Esophagus muscularis mucosa (tissue), 4 donors: Measurements from ENCODE around the gene CCDC12. TPM values are rescaled to one million over a fixed set of nuclear protein-coding genes. Genes with fewer than 3 reads are reported as not detected.

Source experiments
- DNase-seq: peaks from one replicate; pipeline ENCODE4 v3.0.0-alpha.2; 2017; ENCODE audit errors: extremely low spot score
- H3K27ac ChIP-seq, 4 donors: fragments of 200-600 bp; sonication (generic); replicated peaks in 1 of 4; 1 replicate in 3 of 4; 2 replicates in 1 of 4; pipeline ENCODE4 v1.5.1; 2016 to 2019; ENCODE audit warnings: mild to moderate bottlenecking in 1 of 4
- H3K27me3 ChIP-seq, 4 donors: fragments of 200-600 bp; sonication (generic); one replicate each; pipeline versions ENCODE4 v1.5.1 to v1.6.0; 2016 to 2019
- H3K36me3 ChIP-seq, 4 donors: fragments of 200-600 bp; sonication (generic); one replicate each; pipeline ENCODE4 v1.5.1; 2016 to 2019
- H3K4me1 ChIP-seq, 4 donors: fragments of 200-600 bp; sonication (generic); one replicate each; pipeline ENCODE4 v1.5.1; 2016 to 2019
- H3K4me3 ChIP-seq, 4 donors: fragments of 200-600 bp; sonication (generic); 1 replicate in 2 of 4; 2 replicates in 2 of 4; pipeline ENCODE4 v1.5.1; 2016 to 2019; ENCODE audit warnings: mild to moderate bottlenecking in 4 of 4, moderate library complexity in 1 of 4
- H3K9me3 ChIP-seq, 4 donors: fragments of 200-600 bp; sonication (generic); 1 replicate in 3 of 4; 2 replicates in 1 of 4; pipeline ENCODE4 v1.5.1; 2016 to 2019
- EP300 ChIP-seq: sonication (generic); formaldehyde crosslinking; IDR thresholded peaks from one replicate; pipeline ENCODE4 v1.6.1; 2017; ENCODE audit warnings: antibody characterized with exemption
- POLR2A ChIP-seq: fragments of 450-650 bp; IDR thresholded peaks from one replicate; pipeline ENCODE4 v1.6.1; 2017; ENCODE audit warnings: antibody characterized with exemption, moderate library complexity, mild to moderate bottlenecking, low read depth
- POLR2AphosphoS5 ChIP-seq, 2 donors: sonication (generic); formaldehyde crosslinking; IDR thresholded peaks; one replicate each; pipeline ENCODE4 v1.6.1; 2017; ENCODE audit warnings: antibody characterized with exemption in 2 of 2
- WGBS: methylation state at CpG from one replicate; pipeline ENCODE4 v1.1.5; 2018; 5-methylcytosine and 5-hydroxymethylcytosine counted together
- intact Hi-C: fragments of 100-400 bp; cut with DNase I; formaldehyde crosslinking; loops from one replicate; pipeline ENCODE4 v1.15.1; 2023
- total RNA-seq, 4 donors: library from RNA; depleted of rRNA; stranded (reverse); fragments of >200 nt; gene quantifications; one replicate each; pipeline versions ENCODE4 v1.1.0 to v1.2.1, GENCODE V29; 2016
- TF ChIP-seq, protein P1 (sequence below), 3 experiments: fragments of 200-600 bp in 2 of 3; fragments of 450-650 bp in 1 of 3; sonication (generic) in 2 of 3; IDR thresholded peaks; one replicate each; pipeline ENCODE4 v1.5.1; 2017 to 2019; ENCODE audit warnings: antibody characterized with exemption in 3 of 3, mild to moderate bottlenecking in 2 of 3, moderate library complexity in 1 of 3

The CCDC12 gene
- total RNA-seq, 4 donors from 2014 or later, result 27.5 to 54.8 (median 36.7) TPM

DNA sequence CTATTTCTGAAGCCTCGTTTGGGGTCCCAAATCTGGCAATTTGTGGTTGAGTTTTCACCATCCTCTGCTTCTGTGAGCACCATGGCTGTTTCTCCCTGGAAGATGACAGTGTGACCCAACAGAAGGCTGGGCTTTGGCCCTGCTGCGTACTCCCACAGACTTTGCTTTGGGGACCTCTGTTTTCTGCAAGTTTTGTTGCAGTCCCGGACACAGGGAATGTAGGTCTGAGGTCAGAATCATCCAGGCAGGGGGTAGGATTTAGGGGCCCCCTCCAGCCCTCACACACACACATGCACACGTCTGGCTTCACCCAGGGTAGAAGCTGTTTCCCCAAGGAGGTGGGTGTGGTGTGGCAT lies 92.7 kb downstream of the CCDC12 start:
- no peak for DNase-seq
- peaks cover 0 to 31% (median 0%) of the 10 kb centered on the region in 4 donors for H3K27me3 ChIP-seq
- H3K4me1 ChIP-seq, result peaks cover 9 to 57% (median 46%) of the 10 kb centered on the region in 4 donors
- H3K36me3 ChIP-seq, result no peaks in the 10 kb centered on the region
- TF ChIP-seq, protein P1, sequence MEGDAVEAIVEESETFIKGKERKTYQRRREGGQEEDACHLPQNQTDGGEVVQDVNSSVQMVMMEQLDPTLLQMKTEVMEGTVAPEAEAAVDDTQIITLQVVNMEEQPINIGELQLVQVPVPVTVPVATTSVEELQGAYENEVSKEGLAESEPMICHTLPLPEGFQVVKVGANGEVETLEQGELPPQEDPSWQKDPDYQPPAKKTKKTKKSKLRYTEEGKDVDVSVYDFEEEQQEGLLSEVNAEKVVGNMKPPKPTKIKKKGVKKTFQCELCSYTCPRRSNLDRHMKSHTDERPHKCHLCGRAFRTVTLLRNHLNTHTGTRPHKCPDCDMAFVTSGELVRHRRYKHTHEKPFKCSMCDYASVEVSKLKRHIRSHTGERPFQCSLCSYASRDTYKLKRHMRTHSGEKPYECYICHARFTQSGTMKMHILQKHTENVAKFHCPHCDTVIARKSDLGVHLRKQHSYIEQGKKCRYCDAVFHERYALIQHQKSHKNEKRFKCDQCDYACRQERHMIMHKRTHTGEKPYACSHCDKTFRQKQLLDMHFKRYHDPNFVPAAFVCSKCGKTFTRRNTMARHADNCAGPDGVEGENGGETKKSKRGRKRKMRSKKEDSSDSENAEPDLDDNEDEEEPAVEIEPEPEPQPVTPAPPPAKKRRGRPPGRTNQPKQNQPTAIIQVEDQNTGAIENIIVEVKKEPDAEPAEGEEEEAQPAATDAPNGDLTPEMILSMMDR (IDR thresholded peaks at IDR 0.05), result no peak
- no peak for TF ChIP-seq POLR2AphosphoS5 (IDR thresholded peaks at IDR 0.05)
- TF ChIP-seq POLR2A, result no peak
- no peak for TF ChIP-seq EP300
- intact Hi-C loops, result no loop called here
- peak overlapping the region in 2 of 4 donors; percentile 82 to 85 for H3K27ac ChIP-seq
- H3K4me3 ChIP-seq, result peak overlapping the region; percentile 69 to 77 (median 72)
- 61% methylated on average over 4 of the region's 4 CpGs for WGBS
- H3K9me3 ChIP-seq, result no peaks in the 10 kb centered on the region

- peaks cover 13 to 60% (median 49%) of the 10 kb centered on the region in 4 donors for H3K4me1 ChIP-seq
- intact Hi-C loops, result no loop called here
- H3K27ac ChIP-seq, result peak overlapping the region; percentile 79 to 86 (median 84)
- H3K27me3 ChIP-seq, result peaks cover 0 to 31% (median 0%) of the 10 kb centered on the region in 4 donors
- WGBS, result 4% methylated on average over 40 of the region's 78 CpGs
- H3K9me3 ChIP-seq, result no peaks in the 10 kb centered on the region
- no peaks in the 10 kb centered on the region for H3K36me3 ChIP-seq
- TF ChIP-seq POLR2AphosphoS5 (IDR thresholded peaks at IDR 0.05) (no peak), EP300 (no peak), POLR2A (no peak)
- TF ChIP-seq, protein P1 (IDR thresholded peaks at IDR 0.05), result no peak
- peak overlapping the region; percentile 69 to 77 (median 72) for H3K4me3 ChIP-seq
- DNase-seq, result no peak
Measured at GRCh38 chr3:46883054-46883829, 93.3 kb downstream of the CCDC12 start.

DNA sequence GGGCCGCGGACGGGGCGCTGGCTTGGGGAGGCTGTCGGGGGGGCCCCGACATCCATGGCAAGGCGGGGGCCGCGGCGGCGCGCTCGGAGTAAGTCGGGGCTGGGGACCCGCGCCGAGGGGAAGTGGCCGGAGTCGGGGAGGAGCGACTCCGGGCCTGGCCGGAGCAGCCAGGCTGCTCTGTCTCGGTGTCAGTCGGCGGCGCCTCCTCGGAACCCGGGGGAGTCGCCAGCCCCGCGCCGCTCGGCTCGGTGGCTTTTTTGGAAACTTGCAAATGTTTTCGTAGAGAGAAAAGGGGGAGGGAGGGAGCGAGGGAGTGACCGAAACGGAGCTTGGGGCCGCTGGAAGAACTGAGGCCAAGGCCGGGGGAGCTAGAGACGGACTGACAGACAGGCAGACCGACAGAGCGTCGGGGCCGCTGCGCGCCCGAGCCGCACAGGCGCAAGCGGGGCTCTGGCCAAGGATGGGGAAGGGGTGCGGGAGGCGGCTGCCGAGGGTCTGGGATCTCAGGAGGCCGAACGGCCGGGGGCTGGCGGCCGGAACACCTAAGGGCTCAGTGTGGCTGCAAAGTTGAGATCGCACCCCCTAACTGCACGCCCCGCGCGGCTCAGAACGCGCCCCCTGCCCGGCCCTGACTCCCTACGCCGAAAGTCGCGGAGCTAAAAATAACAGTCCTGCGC lies 94.0 kb downstream of the CCDC12 start:
- H3K27me3 ChIP-seq, result peaks cover 0 to 31% (median 0%) of the 10 kb centered on the region in 4 donors
- TF ChIP-seq EP300, result no peak
- TF ChIP-seq POLR2AphosphoS5 (IDR thresholded peaks at IDR 0.05), result no peak
- no peak for TF ChIP-seq POLR2A
- TF ChIP-seq, protein P1 (IDR thresholded peaks at IDR 0.05), result no peak
- no peak for DNase-seq
- H3K36me3 ChIP-seq, result no peaks in the 10 kb centered on the region
- peaks cover 13 to 64% (median 49%) of the 10 kb centered on the region in 4 donors for H3K4me1 ChIP-seq
- intact Hi-C loops, result no loop called here
- peak overlapping the region; percentile 79 to 86 (median 84) for H3K27ac ChIP-seq
- H3K9me3 ChIP-seq, result no peaks in the 10 kb centered on the region
- 1% methylated on average over 32 of the region's 72 CpGs for WGBS
- peak overlapping the region; percentile 69 to 77 (median 72) for H3K4me3 ChIP-seq

GRCh38 chr3:46881596-46882376 lies 94.8 kb downstream of the CCDC12 start:
- Histone ChIP-seq H3K4me3 (peak overlapping the region; percentile 69 to 77 (median 72)), H3K9me3 (no peaks in the 10 kb centered on the region), H3K27me3 (peaks cover 0 to 31% (median 0%) of the 10 kb centered on the region in 4 donors), H3K36me3 (no peaks in the 10 kb centered on the region), H3K27ac (peak overlapping the region; percentile 79 to 86 (median 84)), H3K4me1 (peaks cover 13 to 64% (median 49%) of the 10 kb centered on the region in 4 donors)
- DNase-seq, result no peak
- intact Hi-C loops, result no loop called here
- 4% methylated on average over 32 of the region's 83 CpGs for WGBS
- TF ChIP-seq, protein P1 (IDR thresholded peaks at IDR 0.05), result no peak
- TF ChIP-seq POLR2AphosphoS5 (IDR thresholded peaks at IDR 0.05), result peak in 1 of 2 donors; percentile 6
